ENCODE results near the gene VENTX. TPM values are rescaled to one million over a fixed set of nuclear protein-coding genes. Genes with fewer than 3 reads are reported as not detected.

Gene VENTX
- total and polyA plus RNA-seq, 10 of the 15 experiments (the other 5 are each of a cell fraction or from before 2014, with no cell fraction given), result 0.05 TPM; not detected in 9

DNA sequence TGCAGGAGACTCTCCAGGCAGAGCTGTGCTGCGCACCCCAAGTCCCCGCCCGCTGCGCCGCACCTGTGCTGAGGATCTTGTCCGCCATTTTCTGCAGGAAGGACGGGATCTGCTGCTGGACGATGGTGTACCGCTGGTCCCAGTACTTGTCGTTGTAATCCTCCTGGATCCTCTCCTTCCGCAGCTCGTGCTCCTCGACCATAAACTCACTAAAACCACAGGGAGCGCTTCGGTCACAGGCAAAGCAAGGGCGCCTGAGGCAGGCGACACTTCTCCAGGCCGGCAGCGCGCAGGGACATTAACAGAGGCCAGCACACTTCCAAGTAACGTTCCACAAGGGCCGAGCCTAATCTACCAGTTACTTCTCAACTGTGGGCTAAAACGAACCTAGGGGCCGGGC lies 52.1 kb downstream of the VENTX start:
- H3K27me3 ChIP-seq (replicated peaks in 1 of 2; ENCODE audit: control insufficient read depth in 2 of 2, insufficient read depth in 2 of 2, low read length in 1 of 2), result no peaks in the 10 kb centered on the region
- no TSS peak for BruUV-seq (replicated peaks)
- RAD21 ChIA-PET (ENCODE audit: unreplicated experiment), result no interaction called here
- in situ Hi-C loops (cut with MboI), result no loop called here
- no peak overlapping the region for H3K4me2 ChIP-seq (ENCODE audit: control insufficient read depth, insufficient read depth)
- H2AFZ ChIP-seq (ENCODE audit: control insufficient read depth, low read depth, low read length), result no peak overlapping the region
- DNase-seq (ENCODE audit: low read depth, low spot score) (no peak), ATAC-seq (no peak), FAIRE-seq (no peak)
- TF ChIP-seq LARP7 (IDR thresholded peaks at IDR 0.05) (no peak), ZNF274 (IDR thresholded peaks at IDR 0.05; ENCODE audit: insufficient read depth, insufficient read length) (no peak), CHD4 (IDR thresholded peaks at IDR 0.05) (no peak), ASH2L (IDR thresholded peaks at IDR 0.05; ENCODE audit: borderline replicate concordance, low read depth) (no peak), HCFC1 (IDR thresholded peaks at IDR 0.05; ENCODE audit: low read length) (no peak), ZBED1 (IDR thresholded peaks at IDR 0.05; ENCODE audit: borderline replicate concordance) (no peak), SP1 (IDR thresholded peaks at IDR 0.05; ENCODE audit: low read depth, low read length) (no peak), CEBPB (IDR thresholded peaks at IDR 0.05; ENCODE audit: borderline replicate concordance in 1 of 2, low read depth in 2 of 2, low read length in 2 of 2) (no peak), ATF7 (IDR thresholded peaks at IDR 0.05; ENCODE audit: low read depth) (no peak), SIX5 (IDR thresholded peaks at IDR 0.05; ENCODE audit: low read depth, low read length, severe bottlenecking) (no peak), ZNF384 (IDR thresholded peaks at IDR 0.05; ENCODE audit: borderline replicate concordance, low read depth, low read length) (no peak), CBFB (IDR thresholded peaks at IDR 0.05; ENCODE audit: low read depth) (no peak), SMAD1 (IDR thresholded peaks at IDR 0.05; ENCODE audit: low read depth, partially characterized antibody) (no peak), CREB1 (IDR thresholded peaks at IDR 0.05; ENCODE audit: low read depth) (no peak), TBL1XR1 (IDR thresholded peaks at IDR 0.05; ENCODE audit: low read depth, low read length) (no peak)
- TF ChIP-seq, protein P1, sequence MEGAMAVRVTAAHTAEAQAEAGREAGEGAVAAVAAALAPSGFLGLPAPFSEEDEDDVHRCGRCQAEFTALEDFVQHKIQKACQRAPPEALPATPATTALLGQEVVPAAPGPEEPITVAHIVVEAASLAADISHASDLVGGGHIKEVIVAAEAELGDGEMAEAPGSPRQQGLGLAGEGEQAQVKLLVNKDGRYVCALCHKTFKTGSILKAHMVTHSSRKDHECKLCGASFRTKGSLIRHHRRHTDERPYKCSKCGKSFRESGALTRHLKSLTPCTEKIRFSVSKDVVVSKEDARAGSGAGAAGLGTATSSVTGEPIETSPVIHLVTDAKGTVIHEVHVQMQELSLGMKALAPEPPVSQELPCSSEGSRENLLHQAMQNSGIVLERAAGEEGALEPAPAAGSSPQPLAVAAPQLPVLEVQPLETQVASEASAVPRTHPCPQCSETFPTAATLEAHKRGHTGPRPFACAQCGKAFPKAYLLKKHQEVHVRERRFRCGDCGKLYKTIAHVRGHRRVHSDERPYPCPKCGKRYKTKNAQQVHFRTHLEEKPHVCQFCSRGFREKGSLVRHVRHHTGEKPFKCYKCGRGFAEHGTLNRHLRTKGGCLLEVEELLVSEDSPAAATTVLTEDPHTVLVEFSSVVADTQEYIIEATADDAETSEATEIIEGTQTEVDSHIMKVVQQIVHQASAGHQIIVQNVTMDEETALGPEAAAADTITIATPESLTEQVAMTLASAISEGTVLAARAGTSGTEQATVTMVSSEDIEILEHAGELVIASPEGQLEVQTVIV (IDR thresholded peaks at IDR 0.05; ENCODE audit: borderline replicate concordance, partially characterized antibody), result no peak
- TF ChIP-seq, protein P2, sequence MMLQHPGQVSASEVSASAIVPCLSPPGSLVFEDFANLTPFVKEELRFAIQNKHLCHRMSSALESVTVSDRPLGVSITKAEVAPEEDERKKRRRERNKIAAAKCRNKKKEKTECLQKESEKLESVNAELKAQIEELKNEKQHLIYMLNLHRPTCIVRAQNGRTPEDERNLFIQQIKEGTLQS (IDR thresholded peaks at IDR 0.05; ENCODE audit: borderline replicate concordance, extremely low read depth, low read depth, low read length), result no peak
- TF ChIP-seq, protein P3, sequence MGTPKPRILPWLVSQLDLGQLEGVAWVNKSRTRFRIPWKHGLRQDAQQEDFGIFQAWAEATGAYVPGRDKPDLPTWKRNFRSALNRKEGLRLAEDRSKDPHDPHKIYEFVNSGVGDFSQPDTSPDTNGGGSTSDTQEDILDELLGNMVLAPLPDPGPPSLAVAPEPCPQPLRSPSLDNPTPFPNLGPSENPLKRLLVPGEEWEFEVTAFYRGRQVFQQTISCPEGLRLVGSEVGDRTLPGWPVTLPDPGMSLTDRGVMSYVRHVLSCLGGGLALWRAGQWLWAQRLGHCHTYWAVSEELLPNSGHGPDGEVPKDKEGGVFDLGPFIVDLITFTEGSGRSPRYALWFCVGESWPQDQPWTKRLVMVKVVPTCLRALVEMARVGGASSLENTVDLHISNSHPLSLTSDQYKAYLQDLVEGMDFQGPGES (IDR thresholded peaks at IDR 0.05), result no peak
- TF ChIP-seq, protein P4, sequence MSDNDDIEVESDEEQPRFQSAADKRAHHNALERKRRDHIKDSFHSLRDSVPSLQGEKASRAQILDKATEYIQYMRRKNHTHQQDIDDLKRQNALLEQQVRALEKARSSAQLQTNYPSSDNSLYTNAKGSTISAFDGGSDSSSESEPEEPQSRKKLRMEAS (IDR thresholded peaks at IDR 0.05; ENCODE audit: low read depth, low read length), result no peak
- SMC1A ChIA-PET (ENCODE audit: uncharacterized antibody, unreplicated experiment), result no interaction called here
- no peak overlapping the region for H3K4me3 ChIP-seq
- no peaks in the 10 kb centered on the region for H3K9me3 ChIP-seq (replicated peaks; ENCODE audit: control insufficient read depth, insufficient read depth, low read length)
- H3K36me3 ChIP-seq (ENCODE audit: control insufficient read depth in 2 of 2, insufficient read depth in 2 of 2, low read length in 1 of 2), result peaks cover 13 to 24% of the 10 kb centered on the region in 2 experiments
- H3K79me2 ChIP-seq (ENCODE audit: control insufficient read depth, insufficient read depth, low read length), result no peaks in the 10 kb centered on the region
- intact Hi-C loops (cut with micrococcal nuclease; ENCODE audit: unreplicated experiment), result no loop called here
- POLR2A ChIA-PET, result no interaction called here
- H3K4me1 ChIP-seq (ENCODE audit: control insufficient read depth, insufficient read depth, low read length), result no peaks in the 10 kb centered on the region
- CTCF ChIA-PET, result no interaction called here
- no peak overlapping the region for H3K9ac ChIP-seq (ENCODE audit: control insufficient read depth, insufficient read depth, low read length)
- WGBS (ENCODE audit: insufficient coverage, insufficient replicate concordance, low lambda C conversion rate, missing lambda C conversion rate), result 95% methylated on average over 23 of the region's 24 CpGs
- H4K20me1 ChIP-seq (ENCODE audit: control insufficient read depth, insufficient read depth), result no peaks in the 10 kb centered on the region
- H3K27ac ChIP-seq (ENCODE audit: control insufficient read depth, insufficient read depth), result no peak overlapping the region
